Activated T-cell treated with anti-CD3 and anti-CD28 coated beads, Interleukin-2, amount 50 U/mL, for 24 hours (primary cell): Measurements from ENCODE around the gene SURF4.
A peak's percentile ranks its signal among the peaks of the same experiment; 100 is the strongest.
"Not testable (repeated sequence)": the region's sequence is repeated elsewhere in the genome, so short reads cannot be mapped to it uniquely, and the experiment has no call there.

ENCODE experiments used
- DNase-seq: peaks from one replicate; pipeline ENCODE4 v3.0.0-alpha.2; 2020
- H3K27ac Mint-ChIP-seq: 2 replicates; pipeline ENCODE4 v1.8.0; 2020; ENCODE audit warnings: mild to moderate bottlenecking, mixed read lengths
- H3K27me3 Mint-ChIP-seq: 2 replicates; pipeline ENCODE4 v1.8.0; 2020; ENCODE audit warnings: mixed read lengths
- H3K36me3 Mint-ChIP-seq: 2 replicates; pipeline ENCODE4 v1.8.0; 2020; ENCODE audit warnings: low read depth, mixed read lengths
- H3K4me1 Mint-ChIP-seq: 2 replicates; pipeline ENCODE4 v1.8.0; 2020; ENCODE audit warnings: low read depth, mixed read lengths
- H3K4me3 Mint-ChIP-seq: 2 replicates; pipeline ENCODE4 v1.8.0; 2020; ENCODE audit warnings: mild to moderate bottlenecking, moderate library complexity, mixed read lengths
- H3K9me3 Mint-ChIP-seq: 2 replicates; pipeline ENCODE4 v1.8.0; 2020; ENCODE audit warnings: mixed read lengths

The SURF4 gene

GRCh38 chr9:133347515-133347984 lies 28.3 kb downstream of the SURF4 start:
- H3K9me3 Mint-ChIP-seq: no peaks in the 10 kb centered on the region
- H3K4me3 Mint-ChIP-seq: peak overlapping the region; percentile 98
- no peaks in the 10 kb centered on the region for H3K27me3 Mint-ChIP-seq
- DNase-seq: no peak
- peak overlapping the region; percentile 99 for H3K27ac Mint-ChIP-seq
- H3K4me1 Mint-ChIP-seq: peaks cover 45% of the 10 kb centered on the region
- H3K36me3 Mint-ChIP-seq: peaks cover 94% of the 10 kb centered on the region

- DNase-seq: no peak
- Mint-ChIP-seq H3K4me3 (peak overlapping the region; percentile 98), H3K4me1 (peaks cover 39% of the 10 kb centered on the region), H3K36me3 (peaks cover 94% of the 10 kb centered on the region), H3K27me3 (no peaks in the 10 kb centered on the region), H3K9me3 (no peaks in the 10 kb centered on the region), H3K27ac (peak overlapping the region; percentile 92)
Measured at GRCh38 chr9:133346021-133346785, 29.7 kb downstream of the SURF4 start.

GRCh38 chr9:133345596-133345995 lies 30.3 kb downstream of the SURF4 start:
- Mint-ChIP-seq H3K4me3 (no peak overlapping the region), H3K4me1 (peaks cover 40% of the 10 kb centered on the region), H3K27ac (peak overlapping the region; percentile 33), H3K9me3 (no peaks in the 10 kb centered on the region), H3K36me3 (peaks cover 94% of the 10 kb centered on the region), H3K27me3 (no peaks in the 10 kb centered on the region)
- DNase-seq: no peak

- no peaks in the 10 kb centered on the region for H3K27me3 Mint-ChIP-seq
- peaks cover 37% of the 10 kb centered on the region for H3K4me1 Mint-ChIP-seq
- no peak overlapping the region for H3K4me3 Mint-ChIP-seq
- H3K36me3 Mint-ChIP-seq: peaks cover 94% of the 10 kb centered on the region
- H3K9me3 Mint-ChIP-seq: no peaks in the 10 kb centered on the region
- no peak overlapping the region for H3K27ac Mint-ChIP-seq
- DNase-seq: no peak
Measured at GRCh38 chr9:133344979-133345378, 30.9 kb downstream of the SURF4 start.

- Mint-ChIP-seq H3K9me3 (no peaks in the 10 kb centered on the region), H3K27me3 (no peaks in the 10 kb centered on the region), H3K27ac (no peak overlapping the region), H3K36me3 (peaks cover 94% of the 10 kb centered on the region), H3K4me1 (peaks cover 29% of the 10 kb centered on the region), H3K4me3 (no peak overlapping the region)
- no peak for DNase-seq
Measured at GRCh38 chr9:133344071-133344470, 31.8 kb downstream of the SURF4 start.

- H3K27me3 Mint-ChIP-seq: no peaks in the 10 kb centered on the region
- no peak overlapping the region for H3K4me3 Mint-ChIP-seq
- no peaks in the 10 kb centered on the region for H3K9me3 Mint-ChIP-seq
- peak; percentile 37 for DNase-seq
- peaks cover 93% of the 10 kb centered on the region for H3K36me3 Mint-ChIP-seq
- peaks cover 31% of the 10 kb centered on the region for H3K4me1 Mint-ChIP-seq
- no peak overlapping the region for H3K27ac Mint-ChIP-seq
Measured at GRCh38 chr9:133342570-133342969, 33.3 kb downstream of the SURF4 start.

- Mint-ChIP-seq H3K36me3 (peaks cover 96% of the 10 kb centered on the region), H3K27me3 (no peaks in the 10 kb centered on the region), H3K9me3 (no peaks in the 10 kb centered on the region), H3K4me3 (no peak overlapping the region), H3K27ac (peak overlapping the region; percentile 56), H3K4me1 (peaks cover 34% of the 10 kb centered on the region)
- DNase-seq: no peak
Measured at GRCh38 chr9:133342069-133342406, 33.8 kb downstream of the SURF4 start.

- no peaks in the 10 kb centered on the region for H3K27me3 Mint-ChIP-seq
- peak overlapping the region; percentile 79 for H3K27ac Mint-ChIP-seq
- H3K36me3 Mint-ChIP-seq: peaks cover 96% of the 10 kb centered on the region
- no peaks in the 10 kb centered on the region for H3K9me3 Mint-ChIP-seq
- DNase-seq: no peak
- peaks cover 34% of the 10 kb centered on the region for H3K4me1 Mint-ChIP-seq
- H3K4me3 Mint-ChIP-seq: no peak overlapping the region
Measured at GRCh38 chr9:133341369-133342068, 34.3 kb downstream of the SURF4 start.

GRCh38 chr9:133340916-133341315 lies 34.9 kb downstream of the SURF4 start:
- Mint-ChIP-seq H3K4me3 (no peak overlapping the region), H3K27ac (peak overlapping the region; percentile 79), H3K36me3 (peaks cover 96% of the 10 kb centered on the region), H3K27me3 (no peaks in the 10 kb centered on the region), H3K9me3 (no peaks in the 10 kb centered on the region), H3K4me1 (peaks cover 33% of the 10 kb centered on the region)
- no peak for DNase-seq

- no peak for DNase-seq
- Mint-ChIP-seq H3K4me3 (no peak overlapping the region), H3K4me1 (peaks cover 35% of the 10 kb centered on the region)
Measured at GRCh38 chr9:133340256-133340655, 35.6 kb downstream of the SURF4 start.

GRCh38 chr9:133339641-133340040 lies 36.2 kb downstream of the SURF4 start:
- H3K27ac Mint-ChIP-seq: peak overlapping the region; percentile 79
- H3K36me3 Mint-ChIP-seq: peaks cover 96% of the 10 kb centered on the region
- no peak overlapping the region for H3K4me3 Mint-ChIP-seq
- H3K9me3 Mint-ChIP-seq: no peaks in the 10 kb centered on the region
- H3K4me1 Mint-ChIP-seq: peaks cover 40% of the 10 kb centered on the region
- DNase-seq: no peak
- H3K27me3 Mint-ChIP-seq: no peaks in the 10 kb centered on the region

More at GRCh38 chr9:133340256-133340655, 35.6 kb downstream of the SURF4 start:
- peaks cover 96% of the 10 kb centered on the region for H3K36me3 Mint-ChIP-seq
- H3K27me3 Mint-ChIP-seq: no peaks in the 10 kb centered on the region
- H3K27ac Mint-ChIP-seq: peak overlapping the region; percentile 79
- H3K9me3 Mint-ChIP-seq: no peaks in the 10 kb centered on the region

- Mint-ChIP-seq H3K4me1 (peaks cover 55% of the 10 kb centered on the region), H3K4me3 (peak within 1 kb of the TSS; percentile 98), H3K9me3 (no peaks in the 10 kb centered on the region), H3K36me3 (peaks cover 96% of the 10 kb centered on the region), H3K27ac (peak within 1 kb of the TSS; percentile 97), H3K27me3 (no peaks in the 10 kb centered on the region)
- DNase-seq: peak; percentile 97
Measured at GRCh38 chr9:133335924-133336811, 39.7 kb downstream of the SURF4 start, which contains the start of gene SURF6. Gene SURF6, minus strand, starts transcription at chr9:133336188. Its CDS starts 56 bp downstream, at chr9:133336132.

- not testable (repeated sequence) for H3K9me3 Mint-ChIP-seq, H3K27me3 Mint-ChIP-seq, DNase-seq
- H3K4me3 Mint-ChIP-seq: peak overlapping the region; percentile 98
- H3K4me1 Mint-ChIP-seq: peaks cover 54% of the 10 kb centered on the region
- peak overlapping the region; percentile 97 for H3K27ac Mint-ChIP-seq
- H3K36me3 Mint-ChIP-seq: peaks cover 96% of the 10 kb centered on the region
Measured at GRCh38 chr9:133334888-133335287, 41.0 kb downstream of the SURF4 start.

GRCh38 chr9:133334161-133334560 lies 41.7 kb downstream of the SURF4 start:
- peaks cover 56% of the 10 kb centered on the region for H3K4me1 Mint-ChIP-seq
- DNase-seq: no peak
- H3K36me3 Mint-ChIP-seq: peaks cover 96% of the 10 kb centered on the region
- no peaks in the 10 kb centered on the region for H3K27me3 Mint-ChIP-seq
- H3K27ac Mint-ChIP-seq: peak overlapping the region; percentile 97
- H3K9me3 Mint-ChIP-seq: no peaks in the 10 kb centered on the region
- H3K4me3 Mint-ChIP-seq: peak overlapping the region; percentile 98
